SU-DHL-6 (cell line): Measurements from ENCODE around the gene ANKS6.

Experiments
- H2AFZ ChIP-seq: fragments of 200-600 bp; sonication (generic); 2 replicates; pipeline ENCODE4 v1.6.1; 2014; ENCODE audit warnings: low read depth, mild to moderate bottlenecking, moderate library complexity, mixed read lengths, antibody characterized with exemption, low read length; ENCODE audit not compliant: severe bottlenecking
- H3F3A ChIP-seq: fragments of 200-600 bp; shearing (Covaris generic); 2 replicates; pipeline ENCODE4 v1.6.0; 2016; ENCODE audit warnings: antibody characterized with exemption, mild to moderate bottlenecking; ENCODE audit not compliant: insufficient read depth
- H3K27ac ChIP-seq: fragments of 200-600 bp; sonication (generic); 2 replicates; pipeline ENCODE4 v1.5.1; 2016; ENCODE audit warnings: low read depth, mild to moderate bottlenecking, low read length, moderate library complexity, mixed read lengths
- H3K27me3 ChIP-seq: fragments of 200-600 bp; sonication (generic), shearing (Covaris generic); 2 replicates; pipeline ENCODE4 v1.6.0; 2014; ENCODE audit warnings: mild to moderate bottlenecking, low read length
- H3K36me3 ChIP-seq: fragments of 200-600 bp; sonication (generic); 2 replicates; pipeline ENCODE4 v1.6.1; 2014; ENCODE audit warnings: mild to moderate bottlenecking, low read length, mixed read lengths
- H3K4me2 ChIP-seq: fragments of 300-600, 200-600 bp; shearing (Covaris generic), sonication (generic); 2 replicates; pipeline ENCODE4 v1.6.0; 2014; ENCODE audit warnings: low read length, low read depth, mild to moderate bottlenecking; ENCODE audit not compliant: poor library complexity, severe bottlenecking
- H3K4me3 ChIP-seq: fragments of 200-600 bp; sonication (generic); 2 replicates; pipeline ENCODE4 v1.5.1; 2014; ENCODE audit warnings: antibody characterized with exemption, low read length, mild to moderate bottlenecking, mixed read lengths; ENCODE audit not compliant: insufficient read depth, poor library complexity, severe bottlenecking
- H3K79me2 ChIP-seq: fragments of 200-600 bp; sonication (generic); 2 replicates; pipeline ENCODE4 v1.6.1; 2014; ENCODE audit warnings: mild to moderate bottlenecking, low read length, moderate library complexity; ENCODE audit not compliant: insufficient read depth
- H3K9ac ChIP-seq: fragments of 200-600 bp; sonication (generic); 2 replicates; pipeline ENCODE4 v1.7.0; 2014; ENCODE audit warnings: mild to moderate bottlenecking, low read length
- H3K9me2 ChIP-seq: fragments of 200-600 bp; sonication (generic); replicated peaks from 2 replicates; pipeline ENCODE4 v1.6.1; 2014; ENCODE audit warnings: low read length; ENCODE audit not compliant: insufficient read depth
- H3K9me3 ChIP-seq: fragments of 200-600 bp; sonication (generic); 2 replicates; pipeline ENCODE4 v1.6.1; 2014; ENCODE audit warnings: low read length, mixed read lengths; ENCODE audit not compliant: insufficient read depth
- H4K20me1 ChIP-seq: fragments of 200-600 bp; sonication (generic); 2 replicates; pipeline ENCODE4 v1.6.1; 2014; ENCODE audit warnings: low read depth, mild to moderate bottlenecking, antibody characterized with exemption, low read length, moderate library complexity, mixed read lengths
- EZH2phosphoT487 ChIP-seq: fragments of 200-600 bp; sonication (generic), shearing (Covaris generic); conservative IDR thresholded peaks from 2 replicates; pipeline ENCODE4 v1.6.1; 2018; ENCODE audit warnings: mild to moderate bottlenecking, antibody characterized with exemption, low read length, moderate library complexity, mixed read lengths
- TF ChIP-seq, protein P1 (sequence below): fragments of 200-600 bp; sonication (generic); IDR thresholded peaks from one replicate; pipeline ENCODE4 v1.5.1; 2017; ENCODE audit warnings: antibody characterized with exemption, mild to moderate bottlenecking, low read length, moderate library complexity; ENCODE audit not compliant: insufficient read depth, poor library complexity, severe bottlenecking

The ANKS6 gene

DNA sequence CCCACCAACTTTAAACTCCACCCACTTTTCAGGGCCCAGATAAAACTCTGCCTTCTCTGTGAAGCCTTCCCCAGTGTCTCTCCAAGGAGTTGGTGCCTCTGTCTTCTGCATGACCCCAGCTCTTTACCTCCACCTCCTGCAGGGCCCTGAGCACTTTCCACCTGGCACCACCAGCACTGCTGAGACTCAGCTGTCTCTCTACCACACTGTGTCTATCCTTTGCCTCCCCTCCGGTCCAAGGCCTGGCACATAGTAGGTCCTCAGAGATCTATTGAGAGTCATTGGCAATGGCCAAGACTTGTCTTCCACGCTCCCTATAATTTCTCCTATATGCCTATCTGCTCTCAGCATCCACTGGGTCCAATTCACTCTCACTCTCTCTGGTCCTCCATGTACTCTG lies 74.7 kb downstream of the ANKS6 start:
- Histone ChIP-seq H3K79me2 (no peaks in the 10 kb centered on the region), H2AFZ (no peak overlapping the region), H3K27ac (no peak overlapping the region), H4K20me1 (no peaks in the 10 kb centered on the region), H3K9me2 (no peaks in the 10 kb centered on the region), H3F3A (no peaks in the 10 kb centered on the region), H3K4me2 (no peak overlapping the region), H3K9me3 (no peaks in the 10 kb centered on the region), H3K27me3 (0 out of 2 replicates have a peak, but pooled peaks cover 3% of the 10 kb centered on the region), H3K36me3 (no peaks in the 10 kb centered on the region), H3K9ac (no peak overlapping the region), H3K4me3 (no peak overlapping the region)
- TF ChIP-seq EZH2phosphoT487, result no peak
- TF ChIP-seq, protein P1, sequence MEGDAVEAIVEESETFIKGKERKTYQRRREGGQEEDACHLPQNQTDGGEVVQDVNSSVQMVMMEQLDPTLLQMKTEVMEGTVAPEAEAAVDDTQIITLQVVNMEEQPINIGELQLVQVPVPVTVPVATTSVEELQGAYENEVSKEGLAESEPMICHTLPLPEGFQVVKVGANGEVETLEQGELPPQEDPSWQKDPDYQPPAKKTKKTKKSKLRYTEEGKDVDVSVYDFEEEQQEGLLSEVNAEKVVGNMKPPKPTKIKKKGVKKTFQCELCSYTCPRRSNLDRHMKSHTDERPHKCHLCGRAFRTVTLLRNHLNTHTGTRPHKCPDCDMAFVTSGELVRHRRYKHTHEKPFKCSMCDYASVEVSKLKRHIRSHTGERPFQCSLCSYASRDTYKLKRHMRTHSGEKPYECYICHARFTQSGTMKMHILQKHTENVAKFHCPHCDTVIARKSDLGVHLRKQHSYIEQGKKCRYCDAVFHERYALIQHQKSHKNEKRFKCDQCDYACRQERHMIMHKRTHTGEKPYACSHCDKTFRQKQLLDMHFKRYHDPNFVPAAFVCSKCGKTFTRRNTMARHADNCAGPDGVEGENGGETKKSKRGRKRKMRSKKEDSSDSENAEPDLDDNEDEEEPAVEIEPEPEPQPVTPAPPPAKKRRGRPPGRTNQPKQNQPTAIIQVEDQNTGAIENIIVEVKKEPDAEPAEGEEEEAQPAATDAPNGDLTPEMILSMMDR, result no peak

DNA sequence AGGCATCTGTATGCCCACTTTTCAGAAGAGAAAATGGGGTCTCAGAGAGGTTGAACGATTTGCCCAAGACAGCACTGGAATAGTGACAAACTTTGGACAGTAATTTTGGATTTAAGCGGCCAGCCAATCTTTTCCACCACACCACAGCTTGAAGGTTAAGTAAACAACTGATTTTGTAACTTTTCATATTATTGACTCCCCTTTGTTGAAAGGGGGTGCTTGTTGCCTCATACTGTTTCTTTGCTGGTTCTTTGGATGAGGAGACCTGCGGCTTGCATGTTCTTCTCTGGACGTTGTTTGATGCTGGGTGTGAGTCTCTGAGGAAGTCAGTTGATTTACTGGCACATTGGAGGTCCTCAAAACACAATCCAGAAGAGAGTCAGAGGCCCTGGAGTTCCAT lies 76.0 kb downstream of the ANKS6 start:
- H3K27ac ChIP-seq, result no peak overlapping the region
- no peaks in the 10 kb centered on the region for H3K27me3 ChIP-seq
- no peak overlapping the region for H3K9ac ChIP-seq
- H4K20me1 ChIP-seq, result no peaks in the 10 kb centered on the region
- no peaks in the 10 kb centered on the region for H3K36me3 ChIP-seq
- H3F3A ChIP-seq, result no peaks in the 10 kb centered on the region
- no peak overlapping the region for H3K4me2 ChIP-seq
- no peak overlapping the region for H3K4me3 ChIP-seq
- H2AFZ ChIP-seq, result no peak overlapping the region
- no peaks in the 10 kb centered on the region for H3K79me2 ChIP-seq
- no peaks in the 10 kb centered on the region for H3K9me3 ChIP-seq
- TF ChIP-seq EZH2phosphoT487, result no peak
- TF ChIP-seq, protein P1, result no peak
- H3K9me2 ChIP-seq, result no peaks in the 10 kb centered on the region

DNA sequence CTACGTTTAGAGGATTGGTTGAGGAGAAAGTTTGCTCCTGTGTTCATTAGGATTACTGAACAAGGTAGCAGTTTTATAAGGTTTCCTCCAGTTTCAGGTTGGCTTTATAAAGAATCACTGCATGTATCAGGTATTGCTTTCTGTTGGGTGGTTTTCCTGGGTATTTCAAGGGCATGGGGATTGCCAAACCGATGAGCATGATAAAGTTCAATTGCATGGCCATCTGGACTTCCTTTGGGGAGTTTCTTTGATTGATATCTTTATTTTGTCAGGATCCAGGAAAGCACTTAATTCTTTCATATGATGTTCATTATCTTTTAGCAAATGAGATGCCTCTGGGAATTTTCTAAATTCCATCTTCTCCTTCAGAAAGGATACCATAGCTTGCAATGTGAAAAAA lies 77.3 kb downstream of the ANKS6 start:
- Histone ChIP-seq H3K36me3 (no peaks in the 10 kb centered on the region), H3K9me2 (no peaks in the 10 kb centered on the region), H3K27me3 (no peaks in the 10 kb centered on the region), H3K27ac (no peak overlapping the region), H3K4me3 (no peak overlapping the region), H3F3A (no peaks in the 10 kb centered on the region), H4K20me1 (no peaks in the 10 kb centered on the region), H3K79me2 (no peaks in the 10 kb centered on the region), H2AFZ (no peak overlapping the region), H3K9me3 (no peaks in the 10 kb centered on the region), H3K9ac (no peak overlapping the region), H3K4me2 (no peak overlapping the region)
- TF ChIP-seq, protein P1, result no peak
- TF ChIP-seq EZH2phosphoT487, result no peak
